H1 (cell line): Measurements from ENCODE around the gene HPS6. TPM values are rescaled to one million over a fixed set of nuclear protein-coding genes. Genes with fewer than 3 reads are reported as not detected.

ENCODE experiments used
- ASH2L ChIP-seq: fragments of 200-600, 300-600 bp; sonication (generic); IDR thresholded peaks from one replicate; pipeline ENCODE4 v1.7.1; 2017; ENCODE audit warnings: low read length
- CHD2 ChIP-seq: IDR thresholded peaks from 2 replicates; pipeline ENCODE4 v1.6.1; 2012; ENCODE audit warnings: low read length, improper control_type of control experiment
- CTCF ChIP-seq, 3 experiments: IDR thresholded peaks; 1 replicate in 2 of 3; 2 replicates in 1 of 3; pipeline versions ENCODE4 v1.5.1 to v1.6.1; 2011; ENCODE audit warnings: low read length in 3 of 3, mild to moderate bottlenecking in 3 of 3, inconsistent platforms in 2 of 3, low read depth in 1 of 3, moderate library complexity in 1 of 3; ENCODE audit not compliant: insufficient read depth in 1 of 3; ENCODE audit errors: control extremely low read depth in 1 of 3
- KDM4A ChIP-seq: IDR thresholded peaks from one replicate; pipeline ENCODE4 v1.7.1; 2012; ENCODE audit warnings: low read depth, mild to moderate bottlenecking, moderate library complexity, low read length, inconsistent platforms; ENCODE audit not compliant: severe bottlenecking
- MAFK ChIP-seq: IDR thresholded peaks from 2 replicates; pipeline ENCODE4 v1.6.1; 2012; ENCODE audit warnings: low read depth, mild to moderate bottlenecking, improper control_type of control experiment, low read length
- NANOG ChIP-seq: IDR thresholded peaks from 2 replicates; pipeline ENCODE4 v1.6.1; 2011; ENCODE audit warnings: low read length, low read depth, mild to moderate bottlenecking, inconsistent platforms; ENCODE audit not compliant: insufficient read depth, poor library complexity, severe bottlenecking
- NRF1 ChIP-seq: IDR thresholded peaks from 2 replicates; pipeline ENCODE4 v1.6.1; 2011; ENCODE audit warnings: mild to moderate bottlenecking, low read depth, low read length, improper control_type of control experiment
- POU5F1 ChIP-seq: IDR thresholded peaks from 2 replicates; pipeline ENCODE4 v1.6.1; 2011; ENCODE audit warnings: low read depth, mild to moderate bottlenecking, low read length, moderate library complexity
- RBBP5 ChIP-seq: IDR thresholded peaks from 2 replicates; pipeline ENCODE4 v1.7.1; 2012; ENCODE audit warnings: low read depth, mild to moderate bottlenecking, inconsistent platforms, low read length, moderate library complexity, borderline replicate concordance
- RNF2 ChIP-seq: fragments of 200-900, 300-1000 bp; sonication (generic); IDR thresholded peaks from 2 replicates; pipeline ENCODE4 v1.7.1; 2016; ENCODE audit warnings: borderline replicate concordance, low read depth, mild to moderate bottlenecking, antibody characterized with exemption, low read length; ENCODE audit not compliant: poor library complexity, severe bottlenecking; ENCODE audit errors: missing control alignments
- SRF ChIP-seq: IDR thresholded peaks from 2 replicates; pipeline ENCODE4 v1.6.1; 2011; ENCODE audit warnings: mild to moderate bottlenecking, low read depth, low read length, moderate library complexity
- polyA plus RNA-seq, 7 experiments: library from polyadenylated mRNA; depleted of rRNA in 3 of 7; stranded (reverse) in 5 of 7; unstranded in 2 of 7; fragments of >200 nt in 5 of 7; fragments of 200-250 nt in 2 of 7; gene quantifications; 1 replicate in 5 of 7; 2 replicates in 1 of 7; 4 replicates in 1 of 7; pipeline versions ENCODE4 v1.2.1 to v1.2.3, GENCODE V29; 2011 to 2013; ENCODE audit warnings: missing spikeins in 2 of 7, mixed read lengths in 2 of 7
- total RNA-seq: library from RNA; stranded (reverse); fragmentation: NEBNext Ultra II Directional; extraction: Animal tissue kit (Norgen Biotek cat#: 25700); gene quantifications from 2 replicates; pipeline ENCODE4 v1.2.1, GENCODE V29; 2021

Gene HPS6
- total and polyA plus RNA-seq, 2 of the 8 experiments (the other 6 are each of a cell fraction or from before 2014, with no cell fraction given): 10.2 to 17.7 TPM

DNA sequence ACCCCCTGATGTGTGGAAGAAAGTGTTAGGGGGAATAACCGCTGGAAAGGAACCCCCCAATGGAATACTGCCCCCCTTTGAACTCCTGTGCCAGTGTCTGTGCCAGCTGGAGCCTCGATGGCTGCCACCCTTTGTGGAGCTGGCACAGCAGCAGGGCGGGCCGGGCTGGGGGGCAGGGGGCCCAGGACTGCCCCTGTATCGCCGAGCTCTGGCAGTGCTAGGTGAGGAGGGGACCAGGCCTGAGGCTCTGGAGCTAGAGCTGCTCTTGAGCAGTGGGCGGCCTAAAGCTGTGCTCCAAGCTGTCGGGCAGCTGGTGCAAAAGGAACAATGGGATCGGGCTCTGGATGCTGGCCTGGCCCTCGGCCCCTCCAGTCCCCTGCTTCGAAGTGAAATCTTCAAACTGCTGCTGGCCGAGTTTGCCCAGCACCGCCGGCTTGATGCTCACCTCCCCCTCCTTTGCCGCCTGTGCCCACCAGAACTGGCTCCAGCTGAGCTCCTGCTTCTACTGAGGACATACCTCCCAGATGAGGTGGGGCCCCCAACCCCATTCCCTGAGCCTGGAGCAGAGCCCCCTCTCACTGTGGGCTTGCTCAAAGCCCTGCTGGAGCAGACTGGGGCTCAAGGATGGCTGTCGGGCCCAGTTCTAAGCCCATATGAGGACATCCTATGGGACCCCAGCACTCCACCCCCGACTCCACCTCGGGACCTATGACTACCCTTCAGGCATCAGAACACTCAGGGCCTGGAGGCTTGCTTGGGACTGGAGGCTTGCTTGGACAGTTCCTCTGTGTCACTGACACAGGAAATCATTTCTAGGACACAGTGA, 2.2 kb downstream of the HPS6 start (continued):
- TF ChIP-seq CTCF (IDR thresholded peaks at IDR 0.05; ENCODE audit: control extremely low read depth in 1 of 3, insufficient read depth in 1 of 3, low read depth in 1 of 3, low read length in 3 of 3) (no peak), MAFK (no peak), KDM4A (no peak), NANOG (no peak), ASH2L (no peak), CHD2 (no peak), RNF2 (no peak), RBBP5 (no peak), SRF (no peak), POU5F1 (no peak), NRF1 (no peak)
